Keratinocyte (primary cell): Measurements from ENCODE around the gene CNTNAP5. TPM values are rescaled to one million over a fixed set of nuclear protein-coding genes. Genes with fewer than 3 reads are reported as not detected.

ENCODE experiments used
- DNase-seq: peaks from one replicate; pipeline ENCODE4 v3.0.0-alpha.2; 2011; ENCODE audit warnings: low read depth, missing footprints, low spot score
- FAIRE-seq: peaks from 2 replicates; lab custom pipeline; 2011; peaks lifted over from hg19 to GRCh38; lab: Jason Lieb, UNC
- H2AFZ ChIP-seq: 2 replicates; pipeline ENCODE4 v1.6.0; 2012; ENCODE audit warnings: low read length, control low read depth, inconsistent platforms; ENCODE audit not compliant: control insufficient read depth
- H3K27ac ChIP-seq: 2 replicates; pipeline ENCODE4 v1.5.1; 2011; ENCODE audit warnings: low read length; ENCODE audit not compliant: control insufficient read depth, insufficient read depth
- H3K27me3 ChIP-seq: 3 replicates; pipeline ENCODE4 v1.6.0; 2011; ENCODE audit warnings: low read length; ENCODE audit not compliant: control insufficient read depth, insufficient read depth; ENCODE audit errors: extremely low read depth
- H3K36me3 ChIP-seq, 2 experiments: 2 replicates in 1 of 2; 3 replicates in 1 of 2; pipeline ENCODE4 v1.5.1; 2011; ENCODE audit warnings: low read length in 2 of 2, mild to moderate bottlenecking in 1 of 2; ENCODE audit not compliant: control insufficient read depth in 2 of 2, insufficient read depth in 2 of 2; ENCODE audit errors: extremely low read depth in 1 of 2
- H3K4me1 ChIP-seq: 3 replicates; pipeline ENCODE4 v1.5.1; 2011; ENCODE audit warnings: low read length; ENCODE audit not compliant: control insufficient read depth, insufficient read depth; ENCODE audit errors: extremely low read depth
- H3K4me2 ChIP-seq: 3 replicates; pipeline ENCODE4 v1.6.0; 2011; ENCODE audit warnings: low read depth, low read length; ENCODE audit not compliant: control insufficient read depth, insufficient read depth; ENCODE audit errors: extremely low read depth
- H3K4me3 ChIP-seq, 3 experiments: fragments of 200-600 bp in 1 of 3; sonication (generic) in 1 of 3; 2 replicates in 2 of 3; 3 replicates in 1 of 3; pipeline ENCODE4 v1.5.1; 2011 to 2016; ENCODE audit warnings: low read length in 3 of 3, mild to moderate bottlenecking in 3 of 3, control low read depth in 2 of 3, inconsistent platforms in 1 of 3, low read depth in 1 of 3, mixed read lengths in 1 of 3, mixed run types in 1 of 3, moderate library complexity in 1 of 3; ENCODE audit not compliant: control insufficient read depth in 2 of 3, insufficient read depth in 2 of 3; ENCODE audit errors: extremely low read depth in 1 of 3
- H3K79me2 ChIP-seq: 2 replicates; pipeline ENCODE4 v1.6.0; 2012; ENCODE audit warnings: low read length; ENCODE audit not compliant: control insufficient read depth, insufficient read depth
- H3K9ac ChIP-seq: 3 replicates; pipeline ENCODE4 v1.6.0; 2011; ENCODE audit warnings: low read length; ENCODE audit not compliant: control insufficient read depth, insufficient read depth; ENCODE audit errors: extremely low read depth
- H3K9me1 ChIP-seq: 3 replicates; pipeline ENCODE4 v1.6.0; 2011; ENCODE audit warnings: low read length; ENCODE audit not compliant: control insufficient read depth, insufficient read depth; ENCODE audit errors: extremely low read depth
- H3K9me3 ChIP-seq: 2 replicates; pipeline ENCODE4 v1.5.1; 2012; ENCODE audit warnings: low read depth, low read length; ENCODE audit not compliant: control insufficient read depth
- H4K20me1 ChIP-seq: 3 replicates; pipeline ENCODE4 v1.6.0; 2011; ENCODE audit warnings: low read length; ENCODE audit not compliant: control insufficient read depth, insufficient read depth; ENCODE audit errors: extremely low read depth
- CTCF ChIP-seq, 3 experiments: IDR thresholded peaks in 1 of 3; conservative IDR thresholded peaks in 1 of 3; optimal IDR thresholded peaks in 1 of 3; 2 replicates in 2 of 3; 3 replicates in 1 of 3; pipeline versions ENCODE3 to v1.5.1; 2011; ENCODE audit warnings: low read length in 3 of 3, mild to moderate bottlenecking in 3 of 3, moderate library complexity in 2 of 3, control low read depth in 1 of 3, inconsistent platforms in 1 of 3; ENCODE audit not compliant: insufficient read depth in 2 of 3; ENCODE audit errors: extremely low read depth in 1 of 3
- EZH2 ChIP-seq: IDR thresholded peaks from one replicate; pipeline ENCODE4 v1.6.1; 2012; ENCODE audit warnings: inconsistent platforms, mild to moderate bottlenecking, low read length, moderate library complexity
- dilution Hi-C: fragments of 300-500 bp; cut with MboI; formaldehyde crosslinking; loops from one replicate; pipeline ENCODE4 v1.7.0; 2020; ENCODE audit warnings: low sequenced_read_pairs; ENCODE audit not compliant: extremely low pct_ligation_motif_present
- polyA plus RNA-seq, 5 experiments: library from polyadenylated mRNA; depleted of rRNA in 3 of 5; stranded (reverse) in 3 of 5; stranded (forward) in 1 of 5; unstranded in 1 of 5; fragments of >200 nt; gene quantifications; 1 replicate in 1 of 5; 2 replicates in 3 of 5; 3 replicates in 1 of 5; pipeline versions ENCODE4 v1.2.1 to v1.2.3, GENCODE V29; 2011 to 2012; ENCODE audit warnings: missing spikeins in 2 of 5, low read depth in 1 of 5, low replicate concordance in 1 of 5

CNTNAP5 gene
- polyA plus RNA-seq, 1 donor (not counting 4 experiments of a cell fraction or from before 2014, with no cell fraction given) = not detected

GRCh38 chr2:124163840-124164239 is 138.8 kb downstream of the CNTNAP5 start:
- TF ChIP-seq EZH2 (no peak), CTCF (optimal IDR thresholded peaks at IDR 0.05 in 1 of 3, IDR thresholded peaks at IDR 0.05 in 1 of 3, conservative IDR thresholded peaks at IDR 0.05 in 1 of 3; ENCODE audit: extremely low read depth in 1 of 3, insufficient read depth in 2 of 3, low read length in 3 of 3) (no peak)
- DNase-seq (no peak), FAIRE-seq (no peak)
- Histone ChIP-seq H3K27me3 (no peaks in the 10 kb centered on the region), H2AFZ (no peak overlapping the region), H3K4me3 (no peak overlapping the region), H3K27ac (no peak overlapping the region), H3K79me2 (no peaks in the 10 kb centered on the region), H3K9me3 (no peaks in the 10 kb centered on the region), H3K9ac (no peak overlapping the region), H3K4me2 (no peak overlapping the region), H3K9me1 (no peaks in the 10 kb centered on the region), H4K20me1 (no peaks in the 10 kb centered on the region), H3K4me1 (no peaks in the 10 kb centered on the region), H3K36me3 (no peaks in the 10 kb centered on the region)
- dilution Hi-C loops = no loop called here

- no peaks in the 10 kb centered on the region for H4K20me1 ChIP-seq
- no peak for TF ChIP-seq CTCF (optimal IDR thresholded peaks at IDR 0.05 in 1 of 3, IDR thresholded peaks at IDR 0.05 in 1 of 3, conservative IDR thresholded peaks at IDR 0.05 in 1 of 3; ENCODE audit: extremely low read depth in 1 of 3, insufficient read depth in 2 of 3, low read length in 3 of 3)
- TF ChIP-seq EZH2 = no peak
- H3K4me1 ChIP-seq = no peaks in the 10 kb centered on the region
- no peaks in the 10 kb centered on the region for H3K27me3 ChIP-seq
- FAIRE-seq (no peak), DNase-seq (no peak)
- no peak overlapping the region for H3K27ac ChIP-seq
- no peak overlapping the region for H3K4me2 ChIP-seq
- H3K4me3 ChIP-seq = no peak overlapping the region
- no peaks in the 10 kb centered on the region for H3K9me3 ChIP-seq
- no peaks in the 10 kb centered on the region for H3K36me3 ChIP-seq
- no peak overlapping the region for H2AFZ ChIP-seq
- dilution Hi-C loops = no loop called here
- no peak overlapping the region for H3K9ac ChIP-seq
- H3K9me1 ChIP-seq = no peaks in the 10 kb centered on the region
- H3K79me2 ChIP-seq = no peaks in the 10 kb centered on the region
These were observed 140.6 kb downstream of the CNTNAP5 start for GRCh38 chr2:124165698-124166097.
